Ovary (tissue), 3 donors: ENCODE results near the gene IFITM2.

Experiments
- POLR2A ChIP-seq: fragments of 450-650 bp; IDR thresholded peaks from one replicate; pipeline ENCODE4 v1.6.1; 2017; ENCODE audit warnings: antibody characterized with exemption, mild to moderate bottlenecking, moderate library complexity
- TF ChIP-seq, protein P1 (sequence below), 3 donors: fragments of 450-650 bp in 2 of 3; fragments of 200-600 bp in 1 of 3; IDR thresholded peaks; one replicate each; pipeline versions ENCODE4 v1.5.1 to v1.8.0; 2016 to 2022; ENCODE audit warnings: antibody characterized with exemption in 3 of 3, mild to moderate bottlenecking in 1 of 3
- donor health status: DM: no; HTN: no; CAD: no.

GRCh38 chr11:344836-345578, 37.4 kb downstream of the IFITM2 start:
- TF ChIP-seq, protein P1, sequence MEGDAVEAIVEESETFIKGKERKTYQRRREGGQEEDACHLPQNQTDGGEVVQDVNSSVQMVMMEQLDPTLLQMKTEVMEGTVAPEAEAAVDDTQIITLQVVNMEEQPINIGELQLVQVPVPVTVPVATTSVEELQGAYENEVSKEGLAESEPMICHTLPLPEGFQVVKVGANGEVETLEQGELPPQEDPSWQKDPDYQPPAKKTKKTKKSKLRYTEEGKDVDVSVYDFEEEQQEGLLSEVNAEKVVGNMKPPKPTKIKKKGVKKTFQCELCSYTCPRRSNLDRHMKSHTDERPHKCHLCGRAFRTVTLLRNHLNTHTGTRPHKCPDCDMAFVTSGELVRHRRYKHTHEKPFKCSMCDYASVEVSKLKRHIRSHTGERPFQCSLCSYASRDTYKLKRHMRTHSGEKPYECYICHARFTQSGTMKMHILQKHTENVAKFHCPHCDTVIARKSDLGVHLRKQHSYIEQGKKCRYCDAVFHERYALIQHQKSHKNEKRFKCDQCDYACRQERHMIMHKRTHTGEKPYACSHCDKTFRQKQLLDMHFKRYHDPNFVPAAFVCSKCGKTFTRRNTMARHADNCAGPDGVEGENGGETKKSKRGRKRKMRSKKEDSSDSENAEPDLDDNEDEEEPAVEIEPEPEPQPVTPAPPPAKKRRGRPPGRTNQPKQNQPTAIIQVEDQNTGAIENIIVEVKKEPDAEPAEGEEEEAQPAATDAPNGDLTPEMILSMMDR (IDR thresholded peaks at IDR 0.05), result no peak
- no peak for TF ChIP-seq POLR2A
